Measurements from ENCODE around the gene SH3RF2. TPM values are rescaled to one million over a fixed set of nuclear protein-coding genes. Genes with fewer than 3 reads are reported as not detected.

Gene SH3RF2
- total and polyA plus RNA-seq, 9 of the 15 experiments (the other 6 are each of a cell fraction or from before 2014, with no cell fraction given): 0.05 TPM; not detected in 8

DNA sequence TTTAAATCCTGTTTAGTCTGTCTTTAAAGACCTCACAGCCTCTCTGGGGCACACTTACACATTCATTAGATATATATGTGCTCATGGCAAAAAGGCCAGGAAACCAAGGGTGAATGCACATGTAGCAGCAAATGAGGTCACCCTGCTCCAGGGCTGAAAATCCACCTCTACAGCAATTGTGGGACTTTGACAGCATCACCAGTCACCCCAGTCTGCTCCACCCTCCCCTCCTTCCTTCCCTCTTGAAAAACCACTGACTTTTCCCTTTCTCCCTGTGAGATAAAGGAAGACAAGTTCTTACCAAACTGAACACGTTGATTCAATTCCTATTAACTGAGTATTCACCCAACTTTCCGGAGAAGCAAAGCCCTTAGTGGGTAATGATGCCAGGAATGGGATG, 15.2 kb upstream of the SH3RF2 start (continued):
- TF ChIP-seq, protein P1, sequence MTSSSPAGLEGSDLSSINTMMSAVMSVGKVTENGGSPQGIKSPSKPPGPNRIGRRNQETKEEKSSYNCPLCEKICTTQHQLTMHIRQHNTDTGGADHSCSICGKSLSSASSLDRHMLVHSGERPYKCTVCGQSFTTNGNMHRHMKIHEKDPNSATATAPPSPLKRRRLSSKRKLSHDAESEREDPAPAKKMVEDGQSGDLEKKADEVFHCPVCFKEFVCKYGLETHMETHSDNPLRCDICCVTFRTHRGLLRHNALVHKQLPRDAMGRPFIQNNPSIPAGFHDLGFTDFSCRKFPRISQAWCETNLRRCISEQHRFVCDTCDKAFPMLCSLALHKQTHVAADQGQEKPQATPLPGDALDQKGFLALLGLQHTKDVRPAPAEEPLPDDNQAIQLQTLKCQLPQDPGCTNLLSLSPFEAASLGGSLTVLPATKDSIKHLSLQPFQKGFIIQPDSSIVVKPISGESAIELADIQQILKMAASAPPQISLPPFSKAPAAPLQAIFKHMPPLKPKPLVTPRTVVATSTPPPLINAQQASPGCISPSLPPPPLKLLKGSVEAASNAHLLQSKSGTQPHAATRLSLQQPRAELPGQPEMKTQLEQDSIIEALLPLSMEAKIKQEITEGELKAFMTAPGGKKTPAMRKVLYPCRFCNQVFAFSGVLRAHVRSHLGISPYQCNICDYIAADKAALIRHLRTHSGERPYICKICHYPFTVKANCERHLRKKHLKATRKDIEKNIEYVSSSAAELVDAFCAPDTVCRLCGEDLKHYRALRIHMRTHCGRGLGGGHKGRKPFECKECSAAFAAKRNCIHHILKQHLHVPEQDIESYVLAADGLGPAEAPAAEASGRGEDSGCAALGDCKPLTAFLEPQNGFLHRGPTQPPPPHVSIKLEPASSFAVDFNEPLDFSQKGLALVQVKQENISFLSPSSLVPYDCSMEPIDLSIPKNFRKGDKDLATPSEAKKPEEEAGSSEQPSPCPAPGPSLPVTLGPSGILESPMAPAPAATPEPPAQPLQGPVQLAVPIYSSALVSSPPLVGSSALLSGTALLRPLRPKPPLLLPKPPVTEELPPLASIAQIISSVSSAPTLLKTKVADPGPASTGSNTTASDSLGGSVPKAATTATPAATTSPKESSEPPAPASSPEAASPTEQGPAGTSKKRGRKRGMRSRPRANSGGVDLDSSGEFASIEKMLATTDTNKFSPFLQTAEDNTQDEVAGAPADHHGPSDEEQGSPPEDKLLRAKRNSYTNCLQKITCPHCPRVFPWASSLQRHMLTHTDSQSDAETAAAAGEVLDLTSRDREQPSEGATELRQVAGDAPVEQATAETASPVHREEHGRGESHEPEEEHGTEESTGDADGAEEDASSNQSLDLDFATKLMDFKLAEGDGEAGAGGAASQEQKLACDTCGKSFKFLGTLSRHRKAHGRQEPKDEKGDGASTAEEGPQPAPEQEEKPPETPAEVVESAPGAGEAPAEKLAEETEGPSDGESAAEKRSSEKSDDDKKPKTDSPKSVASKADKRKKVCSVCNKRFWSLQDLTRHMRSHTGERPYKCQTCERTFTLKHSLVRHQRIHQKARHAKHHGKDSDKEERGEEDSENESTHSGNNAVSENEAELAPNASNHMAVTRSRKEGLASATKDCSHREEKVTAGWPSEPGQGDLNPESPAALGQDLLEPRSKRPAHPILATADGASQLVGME (CRISPR knock-in tag; IDR thresholded peaks at IDR 0.05): no peak

DNA sequence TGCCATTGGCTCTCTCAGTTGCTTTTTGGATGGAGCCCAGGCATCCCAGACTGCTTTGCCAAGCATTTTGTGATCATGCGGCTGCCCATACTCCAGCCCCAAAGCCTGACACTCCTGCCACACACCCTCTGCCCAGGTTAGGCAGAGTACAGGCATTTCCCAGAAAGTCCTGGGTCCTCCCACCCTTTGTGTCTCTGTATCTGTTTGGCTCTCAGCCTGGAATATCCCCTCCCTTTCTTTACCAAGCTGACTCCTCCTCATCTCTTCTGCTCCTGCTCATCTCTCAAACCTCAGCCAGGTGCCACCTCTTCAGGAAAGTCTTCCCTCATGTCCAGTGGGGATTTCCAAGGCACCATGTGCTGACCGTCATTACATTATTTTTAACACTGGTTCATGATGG, 14.3 kb upstream of the SH3RF2 start:
- in situ Hi-C loops (cut with MboI): no loop called here
- CTCF ChIA-PET (ENCODE audit: low intra/inter-chr PET ratio): no interaction called here
- TF ChIP-seq, protein P2, sequence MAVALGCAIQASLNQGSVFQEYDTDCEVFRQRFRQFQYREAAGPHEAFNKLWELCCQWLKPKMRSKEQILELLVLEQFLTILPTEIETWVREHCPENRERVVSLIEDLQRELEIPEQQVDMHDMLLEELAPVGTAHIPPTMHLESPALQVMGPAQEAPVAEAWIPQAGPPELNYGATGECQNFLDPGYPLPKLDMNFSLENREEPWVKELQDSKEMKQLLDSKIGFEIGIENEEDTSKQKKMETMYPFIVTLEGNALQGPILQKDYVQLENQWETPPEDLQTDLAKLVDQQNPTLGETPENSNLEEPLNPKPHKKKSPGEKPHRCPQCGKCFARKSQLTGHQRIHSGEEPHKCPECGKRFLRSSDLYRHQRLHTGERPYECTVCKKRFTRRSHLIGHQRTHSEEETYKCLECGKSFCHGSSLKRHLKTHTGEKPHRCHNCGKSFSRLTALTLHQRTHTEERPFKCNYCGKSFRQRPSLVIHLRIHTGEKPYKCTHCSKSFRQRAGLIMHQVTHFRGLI (CRISPR knock-in tag; IDR thresholded peaks at IDR 0.05): no peak
- TF ChIP-seq, protein P3, sequence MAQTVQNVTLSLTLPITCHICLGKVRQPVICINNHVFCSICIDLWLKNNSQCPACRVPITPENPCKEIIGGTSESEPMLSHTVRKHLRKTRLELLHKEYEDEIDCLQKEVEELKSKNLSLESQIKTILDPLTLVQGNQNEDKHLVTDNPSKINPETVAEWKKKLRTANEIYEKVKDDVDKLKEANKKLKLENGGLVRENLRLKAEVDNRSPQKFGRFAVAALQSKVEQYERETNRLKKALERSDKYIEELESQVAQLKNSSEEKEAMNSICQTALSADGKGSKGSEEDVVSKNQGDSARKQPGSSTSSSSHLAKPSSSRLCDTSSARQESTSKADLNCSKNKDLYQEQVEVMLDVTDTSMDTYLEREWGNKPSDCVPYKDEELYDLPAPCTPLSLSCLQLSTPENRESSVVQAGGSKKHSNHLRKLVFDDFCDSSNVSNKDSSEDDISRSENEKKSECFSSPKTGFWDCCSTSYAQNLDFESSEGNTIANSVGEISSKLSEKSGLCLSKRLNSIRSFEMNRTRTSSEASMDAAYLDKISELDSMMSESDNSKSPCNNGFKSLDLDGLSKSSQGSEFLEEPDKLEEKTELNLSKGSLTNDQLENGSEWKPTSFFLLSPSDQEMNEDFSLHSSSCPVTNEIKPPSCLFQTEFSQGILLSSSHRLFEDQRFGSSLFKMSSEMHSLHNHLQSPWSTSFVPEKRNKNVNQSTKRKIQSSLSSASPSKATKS (CRISPR knock-in tag; IDR thresholded peaks at IDR 0.05): no peak
- TF ChIP-seq RBM14 (IDR thresholded peaks at IDR 0.05; ENCODE audit: borderline replicate concordance, insufficient read depth, low read depth, low read length) (no peak), HMG20A (CRISPR knock-in tag; conservative IDR thresholded peaks at IDR 0.05) (no peak), ELF2 (CRISPR knock-in tag; IDR thresholded peaks at IDR 0.05) (no peak), SETDB1 (IDR thresholded peaks at IDR 0.05; ENCODE audit: low read length) (no peak), PTRF (tag; IDR thresholded peaks at IDR 0.05) (no peak)
- TF ChIP-seq, protein P4, sequence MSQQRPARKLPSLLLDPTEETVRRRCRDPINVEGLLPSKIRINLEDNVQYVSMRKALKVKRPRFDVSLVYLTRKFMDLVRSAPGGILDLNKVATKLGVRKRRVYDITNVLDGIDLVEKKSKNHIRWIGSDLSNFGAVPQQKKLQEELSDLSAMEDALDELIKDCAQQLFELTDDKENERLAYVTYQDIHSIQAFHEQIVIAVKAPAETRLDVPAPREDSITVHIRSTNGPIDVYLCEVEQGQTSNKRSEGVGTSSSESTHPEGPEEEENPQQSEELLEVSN (IDR thresholded peaks at IDR 0.05; ENCODE audit: borderline replicate concordance in 1 of 2, extremely low read depth in 1 of 2, insufficient read depth in 1 of 2, insufficient read length in 1 of 2, low read depth in 1 of 2, low read length in 1 of 2, poor library complexity in 1 of 2, severe bottlenecking in 1 of 2): no peak

More for the DNA sequence above, 14.3 kb upstream of the SH3RF2 start:
- H3K79me2 ChIP-seq (ENCODE audit: control insufficient read depth, insufficient read depth, low read length): no peaks in the 10 kb centered on the region
- POLR2A ChIA-PET: interaction anchor here (0.5 kb wide), 1 partner anchor 52 kb away, joined by 3 read pairs; no protein-coding TSS in a partner anchor
- no peak for ATAC-seq
- 0% methylated on average over 2 of the region's 2 CpGs for WGBS (ENCODE audit: insufficient coverage, low coverage, missing lambda C conversion rate)
- intact Hi-C loops (cut with micrococcal nuclease): no loop called here
- no peak for DNase-seq (ENCODE audit: extremely low read depth in 1 of 4, low spot score in 3 of 4)
- no peak overlapping the region for H3K27ac ChIP-seq (ENCODE audit: extremely low read depth, low read depth, low read length)
- no peaks in the 10 kb centered on the region for H4K20me1 ChIP-seq (replicated peaks; ENCODE audit: control insufficient read depth, insufficient read depth, low read length)
- H3K4me3 ChIP-seq: no peak overlapping the region
- H3K9me1 ChIP-seq (ENCODE audit: control insufficient read depth, insufficient read depth, low read length): no peaks in the 10 kb centered on the region
- H3K9ac ChIP-seq (ENCODE audit: insufficient read depth in 1 of 2, low read depth in 2 of 2, low read length in 2 of 2): no peak overlapping the region
- no peak overlapping the region for H2AFZ ChIP-seq (ENCODE audit: low read depth, low read length)
- H3K4me1 ChIP-seq (replicated peaks in 1 of 2; ENCODE audit: control insufficient read depth in 2 of 2, insufficient read depth in 2 of 2, low read length in 2 of 2): no peaks in the 10 kb centered on the region
- BruUV-seq (replicated peaks): no TSS peak
- no peak for FAIRE-seq
- H3K36me3 ChIP-seq (ENCODE audit: control insufficient read depth, insufficient read depth, low read length): no peaks in the 10 kb centered on the region
- H3K9me3 ChIP-seq (replicated peaks; ENCODE audit: control insufficient read depth, insufficient read depth, low read depth, low read length): no peaks in the 10 kb centered on the region
- peaks cover 8 to 16% of the 10 kb centered on the region in 2 experiments for H3K27me3 ChIP-seq (ENCODE audit: control insufficient read depth in 2 of 2, insufficient read depth in 2 of 2, low read length in 2 of 2)
- no peak overlapping the region for H3K4me2 ChIP-seq (ENCODE audit: insufficient read depth, low read length)

Data from K562 (cell line).